WERI-Rb-1 (cell line): ENCODE results near the gene RAB23.

Experiments
- DNase-seq: peaks from one replicate; pipeline ENCODE4 v3.0.0-alpha.2; 2020
- H3K27ac ChIP-seq: fragments of 250-450 bp; sonication (Bioruptor Pico); 2 replicates; pipeline ENCODE4 v1.5.1; 2020; ENCODE audit warnings: mild to moderate bottlenecking, moderate library complexity
- H3K27me3 ChIP-seq: fragments of 250-450 bp; sonication (Bioruptor Pico); 2 replicates; pipeline ENCODE4 v1.5.1; 2021; ENCODE audit warnings: mild to moderate bottlenecking, low read depth, moderate library complexity; ENCODE audit not compliant: insufficient read depth, severe bottlenecking
- H3K36me3 ChIP-seq: fragments of 250-450 bp; sonication (Bioruptor Pico); 2 replicates; pipeline ENCODE4 v1.5.1; 2020; ENCODE audit warnings: mild to moderate bottlenecking, moderate library complexity
- H3K4me3 ChIP-seq: 2 replicates; pipeline ENCODE4 v1.5.1; 2011; ENCODE audit warnings: low read depth, mild to moderate bottlenecking, control low read depth, low read length
- H3K9me3 ChIP-seq: fragments of 250-450 bp; sonication (Bioruptor Pico); 2 replicates; pipeline ENCODE4 v1.5.1; 2021; ENCODE audit warnings: mild to moderate bottlenecking, moderate library complexity; ENCODE audit not compliant: severe bottlenecking
- TF ChIP-seq, protein P1 (sequence below): IDR thresholded peaks from 2 replicates; pipeline ENCODE4 v1.5.1; 2011; ENCODE audit warnings: low read depth, mild to moderate bottlenecking, control low read depth, inconsistent platforms, low read length

Gene RAB23

DNA sequence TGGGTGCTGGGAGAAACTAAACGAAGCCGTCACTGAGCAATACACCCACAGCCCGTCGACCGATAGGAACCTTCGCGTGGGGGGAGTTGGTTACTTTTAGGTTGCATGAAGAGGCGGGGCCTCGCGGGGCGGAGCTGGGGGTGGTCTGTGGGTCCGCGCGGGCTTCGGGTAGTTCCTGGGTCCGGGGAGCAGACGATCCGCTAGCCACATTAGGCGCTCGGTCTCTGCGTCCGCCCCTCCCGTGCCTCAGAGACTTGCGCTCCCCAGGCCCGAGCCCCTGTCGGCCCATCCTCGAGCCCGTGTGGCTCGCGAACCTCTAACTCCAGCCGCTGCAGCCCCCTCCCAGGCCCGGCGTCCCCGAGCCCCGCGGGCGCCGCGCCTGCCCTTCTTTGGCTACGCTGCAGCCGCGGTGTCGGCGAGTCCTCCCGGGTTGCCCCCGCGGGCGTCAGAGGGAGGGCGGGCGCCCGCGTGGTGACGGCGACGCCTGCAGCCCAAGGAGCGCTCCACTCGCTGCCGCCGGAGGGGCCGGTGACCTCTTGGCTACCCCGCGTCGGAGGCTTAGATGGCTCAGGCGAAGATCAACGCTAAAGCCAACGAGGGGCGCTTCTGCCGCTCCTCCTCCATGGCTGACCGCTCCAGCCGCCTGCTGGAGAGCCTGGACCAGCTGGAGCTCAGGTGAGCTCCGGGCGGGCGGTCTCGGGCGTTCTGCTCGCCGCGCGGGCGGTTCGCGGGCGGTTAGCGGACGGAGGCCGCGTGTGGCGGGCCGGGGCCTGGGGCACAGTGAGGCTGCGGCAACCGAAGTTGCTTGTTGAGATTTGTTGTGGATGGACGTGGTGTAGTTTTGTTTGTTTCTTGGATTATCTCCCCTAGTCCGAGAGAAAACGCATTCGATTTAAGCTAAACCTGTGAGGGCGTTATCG is 49.7 kb downstream of the RAB23 start, which contains the start of gene BAG2:
Gene BAG2 (plus strand): TSS at position 191 of the 920 bp plus-strand sequence. CDS start 372 bp downstream, at position 563.
- TF ChIP-seq, protein P1, sequence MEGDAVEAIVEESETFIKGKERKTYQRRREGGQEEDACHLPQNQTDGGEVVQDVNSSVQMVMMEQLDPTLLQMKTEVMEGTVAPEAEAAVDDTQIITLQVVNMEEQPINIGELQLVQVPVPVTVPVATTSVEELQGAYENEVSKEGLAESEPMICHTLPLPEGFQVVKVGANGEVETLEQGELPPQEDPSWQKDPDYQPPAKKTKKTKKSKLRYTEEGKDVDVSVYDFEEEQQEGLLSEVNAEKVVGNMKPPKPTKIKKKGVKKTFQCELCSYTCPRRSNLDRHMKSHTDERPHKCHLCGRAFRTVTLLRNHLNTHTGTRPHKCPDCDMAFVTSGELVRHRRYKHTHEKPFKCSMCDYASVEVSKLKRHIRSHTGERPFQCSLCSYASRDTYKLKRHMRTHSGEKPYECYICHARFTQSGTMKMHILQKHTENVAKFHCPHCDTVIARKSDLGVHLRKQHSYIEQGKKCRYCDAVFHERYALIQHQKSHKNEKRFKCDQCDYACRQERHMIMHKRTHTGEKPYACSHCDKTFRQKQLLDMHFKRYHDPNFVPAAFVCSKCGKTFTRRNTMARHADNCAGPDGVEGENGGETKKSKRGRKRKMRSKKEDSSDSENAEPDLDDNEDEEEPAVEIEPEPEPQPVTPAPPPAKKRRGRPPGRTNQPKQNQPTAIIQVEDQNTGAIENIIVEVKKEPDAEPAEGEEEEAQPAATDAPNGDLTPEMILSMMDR: peak; percentile 42; the same call in 1 of the 2 replicates
- Histone ChIP-seq H3K36me3 (no peaks in the 10 kb centered on the region; the same call in none of the 2 replicates), H3K9me3 (no peaks in the 10 kb centered on the region), H3K27me3 (no peaks in the 10 kb centered on the region), H3K4me3 (peak within 1 kb of the TSS; percentile 55), H3K27ac (peak within 1 kb of the TSS; percentile 80)
- peak; percentile 98 for DNase-seq

DNA sequence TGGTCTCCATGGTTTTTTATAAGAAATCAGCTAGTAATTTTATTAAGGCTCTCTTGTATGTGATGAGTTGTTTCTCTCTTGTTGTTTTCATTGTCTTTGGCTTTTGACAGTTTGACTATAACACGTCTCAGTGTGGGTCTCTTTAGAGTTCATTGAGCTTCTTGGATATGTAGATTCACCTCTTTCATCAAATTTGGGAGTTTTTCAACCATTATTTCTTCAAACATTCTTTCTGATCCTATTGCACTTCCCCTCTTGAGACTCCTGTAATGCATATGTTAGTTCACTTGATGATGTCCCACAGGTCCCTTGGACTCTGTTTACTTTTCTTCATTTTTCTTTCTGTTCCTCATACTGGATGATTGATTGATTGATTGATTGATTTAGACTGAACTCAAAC is 57.0 kb downstream of the RAB23 start:
- Histone ChIP-seq H3K9me3 (no peaks in the 10 kb centered on the region), H3K27ac (no peak overlapping the region), H3K36me3 (peaks cover 16% of the 10 kb centered on the region), H3K4me3 (no peak overlapping the region), H3K27me3 (no peaks in the 10 kb centered on the region)
- no peak for DNase-seq
- TF ChIP-seq, protein P1: no peak

DNA sequence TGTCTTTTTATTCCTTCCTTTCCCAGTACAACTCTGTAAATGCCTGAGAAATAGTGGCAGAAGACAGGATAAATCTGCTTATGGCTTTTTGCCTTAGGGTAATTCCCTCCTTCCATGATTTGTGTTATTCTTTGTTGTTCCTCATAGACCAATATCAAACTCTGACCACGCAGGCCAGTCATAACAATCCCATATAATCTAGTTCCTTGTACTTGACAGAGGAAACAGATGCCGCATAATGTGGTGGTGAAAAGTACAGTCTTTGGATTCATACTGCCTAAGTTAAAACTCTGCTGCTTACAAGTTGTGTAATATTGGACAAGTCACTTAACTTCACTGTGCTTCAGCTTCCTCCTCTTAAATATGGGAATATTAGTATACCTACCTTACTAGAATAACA is 58.2 kb downstream of the RAB23 start:
- DNase-seq: no peak
- H3K27me3 ChIP-seq: no peaks in the 10 kb centered on the region
- no peak overlapping the region for H3K4me3 ChIP-seq
- H3K27ac ChIP-seq: no peak overlapping the region
- H3K36me3 ChIP-seq: peaks cover 16% of the 10 kb centered on the region
- TF ChIP-seq, protein P1: no peak
- no peaks in the 10 kb centered on the region for H3K9me3 ChIP-seq

DNA sequence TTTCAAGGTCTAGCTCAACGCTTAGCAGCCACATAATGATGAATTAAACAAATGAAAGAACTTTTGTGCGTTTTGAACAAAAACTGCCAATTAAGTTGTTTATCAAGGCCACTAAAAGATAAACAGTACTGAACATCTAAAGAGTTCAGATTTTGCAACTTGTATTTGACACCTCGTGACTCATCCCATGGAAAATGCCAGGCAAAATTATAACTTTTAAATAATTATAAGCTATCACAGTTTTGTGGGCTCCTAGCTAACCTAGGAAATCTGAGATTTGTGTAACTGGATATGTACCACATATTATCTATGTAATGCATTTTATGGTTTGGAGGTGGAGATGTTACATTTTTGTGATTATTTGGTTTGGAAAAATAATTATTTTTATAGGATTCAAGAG is 59.6 kb downstream of the RAB23 start:
- DNase-seq: no peak
- H3K27ac ChIP-seq: no peak overlapping the region
- H3K36me3 ChIP-seq: peaks cover 17% of the 10 kb centered on the region

DNA sequence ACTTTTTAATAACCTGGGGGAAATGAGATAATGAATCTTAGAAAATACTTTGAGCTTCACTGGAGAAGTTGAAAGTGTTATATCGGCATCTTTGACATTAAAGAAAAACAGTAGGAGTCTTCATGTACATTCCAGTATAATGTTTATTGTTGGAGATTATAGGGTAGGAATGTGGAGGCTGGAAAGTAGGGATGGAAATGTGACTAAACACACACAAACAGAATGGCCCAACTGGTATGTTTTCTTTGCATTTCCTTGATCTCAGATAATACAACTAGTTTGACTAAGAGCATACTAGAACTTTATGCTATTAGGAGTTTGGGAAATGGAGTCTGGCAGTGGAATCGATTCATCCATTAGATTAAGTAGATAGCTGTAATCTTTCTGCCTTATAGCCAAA is 60.1 kb downstream of the RAB23 start:
- DNase-seq: no peak
- Histone ChIP-seq H3K36me3 (peaks cover 20% of the 10 kb centered on the region), H3K9me3 (no peaks in the 10 kb centered on the region), H3K4me3 (no peak overlapping the region), H3K27me3 (no peaks in the 10 kb centered on the region), H3K27ac (no peak overlapping the region)
- TF ChIP-seq, protein P1: no peak

More for the DNA sequence above, 59.6 kb downstream of the RAB23 start:
- TF ChIP-seq, protein P1: no peak
- H3K9me3 ChIP-seq: no peaks in the 10 kb centered on the region
- H3K4me3 ChIP-seq: no peak overlapping the region
- no peaks in the 10 kb centered on the region for H3K27me3 ChIP-seq
